HepG2 (cell line): ENCODE data around the gene MEAK7. TPM values are rescaled to one million over a fixed set of nuclear protein-coding genes. Genes with fewer than 3 reads are reported as not detected.
"Not testable (repeated sequence)": the region's sequence is repeated elsewhere in the genome, so short reads cannot be mapped to it uniquely, and the experiment has no call there.

Experiments
- ATAC-seq: fragments of 200-7000 bp; cut with Tn5 transposase; 3 replicates; pipeline ENCODE4 v1.9.1; 2020; ENCODE audit warnings: mild to moderate bottlenecking, moderate library complexity
- BruUV-seq: library from RNA; stranded (reverse); fragments of 400-500 nt; replicated peaks from 2 replicates; lab custom pipeline; 2021; lab: Mats Ljungman, UMichigan
- CTCF ChIA-PET: fragments of 300-600 bp; formaldehyde crosslinking; extraction: SDS; loops from one replicate; lab custom pipeline; 2021; ENCODE audit warnings: low total read pairs, inconsistent platforms, low intra/inter-chr PET ratio; lab: Yijun Ruan, JAX
- POLR2A ChIA-PET: fragments of 350-600 bp; sonication (Branson Sonifier 250); formaldehyde crosslinking; loops from one replicate; lab custom pipeline; 2020; ENCODE audit warnings: antibody characterized with exemption, inconsistent platforms; lab: Yijun Ruan, JAX
- DNase-seq: peaks from one replicate; pipeline ENCODE4 v3.0.0-alpha.2; 2015; ENCODE audit warnings: low spot score
- FAIRE-seq: peaks from 3 replicates; lab custom pipeline; 2011; peaks lifted over from hg19 to GRCh38; lab: Jason Lieb, UNC
- H2AFZ ChIP-seq: one replicate; pipeline ENCODE4 v1.6.1; 2011; ENCODE audit warnings: low read length, inconsistent platforms
- H3K27ac ChIP-seq: fragments of 300-600 bp; 3 replicates; pipeline ENCODE4 v1.8.0; 2011; ENCODE audit warnings: mixed run types, mild to moderate bottlenecking, mixed read lengths, low read length, inconsistent platforms; ENCODE audit not compliant: insufficient read depth; ENCODE audit errors: extremely low read length
- H3K27me3 ChIP-seq, 2 experiments: fragments of 200-600 bp in 1 of 2; 2 replicates in 1 of 2; 3 replicates in 1 of 2; pipeline versions ENCODE4 v1.6.0 to v1.8.0; 2011; ENCODE audit warnings: low read length in 2 of 2, mild to moderate bottlenecking in 2 of 2, moderate library complexity in 2 of 2, inconsistent platforms in 1 of 2; ENCODE audit not compliant: insufficient read depth in 2 of 2, control insufficient read depth in 1 of 2
- H3K36me3 ChIP-seq, 2 experiments: fragments of 200-600 bp in 1 of 2; replicated peaks in 1 of 2; 2 replicates in 1 of 2; 3 replicates in 1 of 2; pipeline versions ENCODE4 v1.5.1 to v1.8.0; 2011; ENCODE audit warnings: low read length in 2 of 2, inconsistent platforms in 1 of 2; ENCODE audit not compliant: insufficient read depth in 2 of 2, control insufficient read depth in 1 of 2
- H3K4me1 ChIP-seq: 2 replicates; pipeline ENCODE4 v1.5.1; 2012; ENCODE audit warnings: low read length, inconsistent platforms; ENCODE audit not compliant: insufficient read depth
- H3K4me2 ChIP-seq: 2 replicates; pipeline ENCODE4 v1.6.0; 2011; ENCODE audit warnings: low read depth, low read length, inconsistent platforms
- H3K4me3 ChIP-seq, 3 experiments: fragments of 200-600 bp in 1 of 3; sonication (generic), shearing (Covaris generic) in 1 of 3; replicated peaks in 1 of 3; 2 replicates each; pipeline ENCODE4 v1.5.1; 2011 to 2016; ENCODE audit warnings: low read length in 3 of 3, inconsistent platforms in 2 of 3, low read depth in 2 of 3, mild to moderate bottlenecking in 2 of 3, control low read depth in 1 of 3, mixed read lengths in 1 of 3; ENCODE audit not compliant: insufficient read depth in 1 of 3
- H3K79me2 ChIP-seq: one replicate; pipeline ENCODE4 v1.6.1; 2011; ENCODE audit warnings: low read length, inconsistent platforms; ENCODE audit not compliant: insufficient read depth
- H3K9ac ChIP-seq: 2 replicates; pipeline ENCODE4 v1.6.0; 2011; ENCODE audit warnings: mild to moderate bottlenecking, low read depth, low read length, inconsistent platforms; ENCODE audit not compliant: insufficient read depth
- H3K9me3 ChIP-seq: 2 replicates; pipeline ENCODE4 v1.5.1; 2012; ENCODE audit warnings: mild to moderate bottlenecking, low read length
- H4K20me1 ChIP-seq: 2 replicates; pipeline ENCODE4 v1.6.0; 2011; ENCODE audit warnings: inconsistent platforms, mild to moderate bottlenecking, low read length, moderate library complexity; ENCODE audit not compliant: insufficient read depth
- IRF9 ChIP-seq: sonication (generic); formaldehyde crosslinking; IDR thresholded peaks from 2 replicates; pipeline ENCODE4 v1.8.0; 2022; ENCODE audit warnings: missing genetic modification reagents, mild to moderate bottlenecking, borderline replicate concordance
- ZNF101 ChIP-seq: sonication (generic); formaldehyde crosslinking; IDR thresholded peaks from 2 replicates; pipeline ENCODE4 v1.4.0; 2020; ENCODE audit warnings: mild to moderate bottlenecking, low read depth, missing genetic modification reagents, borderline replicate concordance
- ZNF263 ChIP-seq: sonication (generic); formaldehyde crosslinking; IDR thresholded peaks from 2 replicates; pipeline ENCODE4 v1.4.0; 2020; ENCODE audit warnings: missing genetic modification reagents
- ZNF543 ChIP-seq: sonication (generic); formaldehyde crosslinking; IDR thresholded peaks from 2 replicates; pipeline ENCODE4 v1.4.0; 2020; ENCODE audit warnings: mild to moderate bottlenecking, missing genetic modification reagents
- WGBS: methylation state at CpG from one replicate; pipeline ENCODE4 v1.1.6; 2017; ENCODE audit warnings: low lambda C conversion rate; 5-methylcytosine and 5-hydroxymethylcytosine counted together
- in situ Hi-C: cut with HindIII; loops from 2 replicates; pipeline ENCODE4 v1.10.0; 2017; ENCODE audit warnings: low pct_unique_long_range_greater_than_20kb; ENCODE audit not compliant: extremely low pct_ligation_motif_present
- intact Hi-C: fragments of 100-400 bp; cut with micrococcal nuclease; formaldehyde crosslinking; loops from one replicate; pipeline ENCODE4 v1.10.0; 2022; ENCODE audit not compliant: unreplicated experiment
- polyA plus RNA-seq, 8 experiments: library from polyadenylated mRNA; depleted of rRNA in 3 of 8; stranded (reverse) in 7 of 8; unstranded in 1 of 8; fragments of >200 nt; fragmentation: Illumina TruSeq in 4 of 8; extraction: Trizol in 4 of 8; gene quantifications; 2 replicates each; pipeline versions ENCODE4 v1.2.1 to v1.2.3, GENCODE V29; 2011 to 2016; ENCODE audit warnings: low read depth in 4 of 8, missing spikeins in 1 of 8, mixed read lengths in 1 of 8; ENCODE audit not compliant: insufficient read depth in 1 of 8
- total RNA-seq, 5 experiments: library from RNA; depleted of rRNA; stranded (reverse); fragments of >200 nt; fragmentation: Illumina TruSeq; extraction: Trizol; gene quantifications; 2 replicates each; pipeline ENCODE4 v1.2.3, GENCODE V29; 2016; ENCODE audit warnings: low read depth in 1 of 5

The MEAK7 gene
- total and polyA plus RNA-seq, 2 of the 13 experiments (the other 11 are each of a cell fraction or from before 2014, with no cell fraction given) = 11.8 to 14.7 TPM

DNA sequence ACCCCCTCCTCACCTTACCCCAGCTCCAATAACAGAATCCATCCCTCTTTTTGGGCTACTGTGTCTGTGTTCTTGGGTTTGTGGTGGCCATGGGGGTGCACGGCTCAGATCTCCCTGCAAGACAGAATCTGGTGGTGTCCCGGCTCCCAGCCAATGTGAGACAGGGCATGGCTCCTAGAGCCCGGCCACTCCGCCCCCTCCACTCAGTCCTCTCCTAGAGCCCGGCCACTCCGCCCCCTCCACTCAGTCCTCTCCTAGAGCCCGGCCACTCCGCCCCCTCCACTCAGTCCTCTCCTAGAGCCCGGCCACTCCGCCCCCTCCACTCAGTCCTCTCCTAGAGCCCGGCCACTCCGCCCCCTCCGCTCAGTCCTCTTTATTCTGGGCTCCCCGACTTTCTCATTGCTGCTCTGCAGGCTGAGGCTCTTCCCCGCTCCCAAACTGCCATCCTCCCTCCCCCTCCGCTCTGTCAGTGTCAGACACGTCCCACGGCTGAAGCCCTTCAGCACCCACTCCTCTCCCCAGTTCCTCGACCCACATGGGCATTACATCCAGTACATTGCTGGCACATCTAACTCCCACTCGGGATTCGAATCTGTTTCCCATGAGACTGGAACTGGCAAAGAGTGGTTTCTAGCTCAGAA, 20.6 kb upstream of the MEAK7 start:
- ATAC-seq = peak; percentile 68
- not testable (repeated sequence) for BruUV-seq

GRCh38 chr16:84524346-84524920, 20.0 kb upstream of the MEAK7 start:
- DNase-seq (no peak), ATAC-seq (no peak; the same call in 2 of the 3 replicates)
- WGBS = 80% methylated on average over 8 of the region's 14 CpGs
- ChIA-PET POLR2A (interaction anchor here (0.6 to 0.7 kb wide), 2 partner anchors 21 to 576 kb away, joined by 3 to 6 read pairs; no protein-coding TSS in a partner anchor), CTCF (no interaction called here)
- no peak overlapping the region for H3K4me2 ChIP-seq
- H2AFZ ChIP-seq = no peak overlapping the region
- H3K4me3 ChIP-seq = no peak overlapping the region
- H3K27me3 ChIP-seq = peaks cover 0 to 7% of the 10 kb centered on the region in 2 experiments; a peak in 3 of 5 replicates
- BruUV-seq = no TSS peak
- H3K9ac ChIP-seq = no peak overlapping the region
- no peaks in the 10 kb centered on the region for H3K36me3 ChIP-seq
- in situ Hi-C loops = no loop called here
- H3K9me3 ChIP-seq = no peaks in the 10 kb centered on the region
- H3K27ac ChIP-seq = no peak overlapping the region
- no peaks in the 10 kb centered on the region for H4K20me1 ChIP-seq
- TF ChIP-seq ZNF101 = no peak
- 0 out of 2 replicates have a peak, but pooled peaks have one; percentile 6 for TF ChIP-seq IRF9 (CRISPR knock-in tag)
- TF ChIP-seq, all 625 proteins: peak for 1
- Histone ChIP-seq H3K4me1 (no peaks in the 10 kb centered on the region), H3K79me2 (no peaks in the 10 kb centered on the region)
- intact Hi-C loops = no loop called here
- no peak for FAIRE-seq

More for the DNA sequence above, 20.6 kb upstream of the MEAK7 start:
- H3K36me3 ChIP-seq, H4K20me1 ChIP-seq, H3K27me3 ChIP-seq, H3K4me1 ChIP-seq, H2AFZ ChIP-seq, H3K4me2 ChIP-seq, H3K27ac ChIP-seq, FAIRE-seq, H3K9me3 ChIP-seq, POLR2A ChIA-PET: not testable (repeated sequence)
- TF ChIP-seq ZNF263 = 0 out of 2 replicates have a peak, but pooled peaks have one; percentile 32
- TF ChIP-seq ZNF543 (CRISPR knock-in tag) = peak; percentile 98
- 0 out of 2 replicates have a peak, but pooled peaks have one; percentile 1 for TF ChIP-seq IRF9 (CRISPR knock-in tag)
- TF ChIP-seq, all 625 proteins: peak for 3; not testable (repeated sequence) for 622
- CTCF ChIA-PET, H3K79me2 ChIP-seq, intact Hi-C loops, in situ Hi-C loops, H3K4me3 ChIP-seq, H3K9ac ChIP-seq, DNase-seq: not testable (repeated sequence)
- 38% methylated on average over 21 of the region's 21 CpGs for WGBS
